Measurements from ENCODE around the gene CORO7.
A peak's percentile ranks its signal among the peaks of the same experiment; 100 is the strongest.

Gene CORO7

GRCh38 chr16:4317532-4318450 lies 98.6 kb downstream of the CORO7 start:
- peak; percentile 28 for DNase-seq

- peak; percentile 96 for DNase-seq
Measured at GRCh38 chr16:4316864-4317531, 99.4 kb downstream of the CORO7 start.

GRCh38 chr16:4316108-4316863 lies 100.1 kb downstream of the CORO7 start:
- DNase-seq = peak; percentile 62

GRCh38 chr16:4315186-4316107 lies 100.9 kb downstream of the CORO7 start, which contains the start of gene GLIS2:
Gene GLIS2, plus strand, starts transcription at chr16:4316067. Its CDS starts 16,214 bp downstream, at chr16:4332281.
- DNase-seq = peak; percentile 93

- DNase-seq = peak; percentile 63
Measured at GRCh38 chr16:4314532-4315185, 101.7 kb downstream of the CORO7 start.

GRCh38 chr16:4313563-4314531 lies 102.5 kb downstream of the CORO7 start:
- peak; percentile 71 for DNase-seq

GRCh38 chr16:4309833-4310266 lies 106.5 kb downstream of the CORO7 start:
- DNase-seq = peak; percentile 84

GRCh38 chr16:4309102-4309832 lies 107.1 kb downstream of the CORO7 start:
- DNase-seq = no peak

GRCh38 chr16:4307215-4308037 lies 109.0 kb downstream of the CORO7 start:
- peak; percentile 95 for DNase-seq

GRCh38 chr16:4306470-4307214 lies 109.8 kb downstream of the CORO7 start:
- peak; percentile 59 for DNase-seq

Data from NCI-H146 (cell line).